Panc1 (cell line): Measurements from ENCODE around the gene MSI2. TPM values are rescaled to one million over a fixed set of nuclear protein-coding genes. Genes with fewer than 3 reads are reported as not detected.

Experiments
- ATAC-seq: fragments of 200-7000 bp; cut with Tn5 transposase; 2 replicates; pipeline ENCODE4 v1.9.1; 2020; ENCODE audit warnings: mild to moderate bottlenecking, moderate library complexity
- BruUV-seq: library from RNA; stranded (reverse); fragments of 400-500 nt; replicated peaks from 2 replicates; lab custom pipeline; 2021; lab: Mats Ljungman, UMichigan
- CTCF ChIA-PET: fragments of 300-600 bp; sonication (Branson Sonifier 250); formaldehyde crosslinking; loops from one replicate; lab custom pipeline; 2022; ENCODE audit warnings: antibody characterized with exemption; lab: Charles Lee
- POLR2A ChIA-PET: fragments of 300-600 bp; sonication (Branson Sonifier 250); formaldehyde crosslinking; loops from one replicate; lab custom pipeline; 2022; ENCODE audit warnings: antibody characterized with exemption; lab: Charles Lee
- DNase-seq: peaks from one replicate; pipeline ENCODE4 v3.0.0-alpha.2; 2010; ENCODE audit warnings: low read depth, low spot score
- H3K27ac ChIP-seq: 2 replicates; pipeline ENCODE4 v1.5.1; 2011; ENCODE audit warnings: mild to moderate bottlenecking, low read length, inconsistent platforms
- H3K27me3 ChIP-seq: fragments of 200-500 bp; sonication (Bioruptor generic); 2 replicates; pipeline ENCODE4 v1.6.0; 2014; ENCODE audit warnings: low read length, inconsistent platforms; ENCODE audit not compliant: control insufficient read depth, insufficient read depth
- H3K36me3 ChIP-seq: fragments of 200-500 bp; sonication (Bioruptor generic); 2 replicates; pipeline ENCODE4 v1.5.1; 2014; ENCODE audit warnings: inconsistent platforms, mild to moderate bottlenecking, low read length, moderate library complexity; ENCODE audit not compliant: control insufficient read depth, insufficient read depth
- H3K4me1 ChIP-seq: 2 replicates; pipeline ENCODE4 v1.5.1; 2011; ENCODE audit warnings: inconsistent platforms, mild to moderate bottlenecking, low read length, moderate library complexity; ENCODE audit not compliant: control insufficient read depth, insufficient read depth
- H3K4me3 ChIP-seq, 2 experiments: 2 replicates each; pipeline ENCODE4 v1.5.1; 2011 to 2012; ENCODE audit warnings: low read depth in 2 of 2, low read length in 2 of 2, mild to moderate bottlenecking in 2 of 2, inconsistent platforms in 1 of 2, moderate library complexity in 1 of 2
- H3K9me3 ChIP-seq: fragments of 200-500 bp; sonication (Bioruptor generic); 2 replicates; pipeline ENCODE4 v1.5.1; 2014; ENCODE audit warnings: low read depth, mild to moderate bottlenecking, inconsistent platforms, low read length, moderate library complexity; ENCODE audit not compliant: control insufficient read depth, insufficient read depth
- CTCF ChIP-seq: fragments of 450-650 bp; IDR thresholded peaks from 2 replicates; pipeline ENCODE4 v1.5.1; 2017; ENCODE audit warnings: mild to moderate bottlenecking
- POLR2AphosphoS5 ChIP-seq: IDR thresholded peaks from 2 replicates; pipeline ENCODE4 v1.6.1; 2012; ENCODE audit warnings: mild to moderate bottlenecking, low read depth, low read length, moderate library complexity
- REST ChIP-seq, 2 experiments: IDR thresholded peaks; 2 replicates each; pipeline ENCODE4 v1.6.1; 2011 to 2012; ENCODE audit warnings: low read depth in 2 of 2, control low read depth in 1 of 2, low read length in 1 of 2, mild to moderate bottlenecking in 1 of 2, moderate library complexity in 1 of 2; ENCODE audit not compliant: insufficient read depth in 1 of 2
- SIN3A ChIP-seq: IDR thresholded peaks from 2 replicates; pipeline ENCODE4 v1.6.1; 2012; ENCODE audit warnings: low read depth, mild to moderate bottlenecking, low read length, moderate library complexity, borderline replicate concordance; ENCODE audit not compliant: insufficient read depth
- TCF7L2 ChIP-seq: IDR thresholded peaks from 2 replicates; pipeline ENCODE4 v1.6.1; 2011; ENCODE audit warnings: mild to moderate bottlenecking, low read depth, low read length, inconsistent platforms
- in situ Hi-C: cut with HindIII; loops from 2 replicates; pipeline ENCODE4 v1.10.0; 2016; ENCODE audit warnings: low sequenced_read_pairs, low pct_unique_long_range_greater_than_20kb
- intact Hi-C: fragments of 100-400 bp; cut with micrococcal nuclease; formaldehyde crosslinking; loops from one replicate; pipeline ENCODE4 v1.10.0; 2022; ENCODE audit not compliant: unreplicated experiment
- total RNA-seq: library from RNA; stranded (reverse); gene quantifications from one replicate; pipeline ENCODE4 v1.2.1, GENCODE V29; 2021; ENCODE audit not compliant: unreplicated experiment

The MSI2 gene
- total RNA-seq, 1 experiment from 2014 or later: 38.5 TPM

GRCh38 chr17:57639381-57639780 is 383.1 kb downstream of the MSI2 start:
- TF ChIP-seq POLR2AphosphoS5 (no peak), CTCF (no peak), REST (IDR thresholded peaks at IDR 0.05; ENCODE audit: insufficient read depth in 1 of 2, low read depth in 2 of 2, low read length in 1 of 2) (no peak), TCF7L2 (no peak), SIN3A (no peak)
- no peak for ATAC-seq
- ChIA-PET CTCF (no interaction called here), POLR2A (no interaction called here)
- Histone ChIP-seq H3K27me3 (no peaks in the 10 kb centered on the region), H3K27ac (no peak overlapping the region), H3K4me1 (no peaks in the 10 kb centered on the region), H3K4me3 (no peak overlapping the region), H3K9me3 (no peaks in the 10 kb centered on the region), H3K36me3 (no peaks in the 10 kb centered on the region)
- in situ Hi-C loops (no loop called here), intact Hi-C loops (no loop called here)
- no TSS peak for BruUV-seq
- DNase-seq: no peak

GRCh38 chr17:57640079-57640478 is 383.8 kb downstream of the MSI2 start:
- Histone ChIP-seq H3K4me1 (no peaks in the 10 kb centered on the region), H3K27ac (no peak overlapping the region), H3K4me3 (no peak overlapping the region), H3K36me3 (no peaks in the 10 kb centered on the region), H3K27me3 (no peaks in the 10 kb centered on the region), H3K9me3 (no peaks in the 10 kb centered on the region)
- ChIA-PET POLR2A (interaction anchor here (0.5 kb wide), 1 partner anchor 66 kb away, joined by 3 read pairs; no protein-coding TSS in a partner anchor), CTCF (no interaction called here)
- TF ChIP-seq POLR2AphosphoS5 (no peak), SIN3A (no peak), CTCF (no peak), REST (IDR thresholded peaks at IDR 0.05; ENCODE audit: insufficient read depth in 1 of 2, low read depth in 2 of 2, low read length in 1 of 2) (no peak), TCF7L2 (no peak)
- DNase-seq (no peak), ATAC-seq (no peak)
- in situ Hi-C loops (no loop called here), intact Hi-C loops (no loop called here)
- BruUV-seq: no TSS peak
